HepG2 (cell line): Measurements from ENCODE around the gene A3GALT2. TPM values are rescaled to one million over a fixed set of nuclear protein-coding genes. Genes with fewer than 3 reads are reported as not detected.

Experiments used
- ATAC-seq: fragments of 200-7000 bp; cut with Tn5 transposase; 3 replicates; pipeline ENCODE4 v1.9.1; 2020; ENCODE audit warnings: mild to moderate bottlenecking, moderate library complexity
- BruUV-seq: library from RNA; stranded (reverse); fragments of 400-500 nt; replicated peaks from 2 replicates; lab custom pipeline; 2021; lab: Mats Ljungman, UMichigan
- CTCF ChIA-PET: fragments of 300-600 bp; formaldehyde crosslinking; extraction: SDS; loops from one replicate; lab custom pipeline; 2021; ENCODE audit warnings: low total read pairs, inconsistent platforms, low intra/inter-chr PET ratio; lab: Yijun Ruan, JAX
- POLR2A ChIA-PET: fragments of 350-600 bp; sonication (Branson Sonifier 250); formaldehyde crosslinking; loops from one replicate; lab custom pipeline; 2020; ENCODE audit warnings: antibody characterized with exemption, inconsistent platforms; lab: Yijun Ruan, JAX
- DNase-seq: peaks from one replicate; pipeline ENCODE4 v3.0.0-alpha.2; 2015; ENCODE audit warnings: low spot score
- FAIRE-seq: peaks from 3 replicates; lab custom pipeline; 2011; peaks lifted over from hg19 to GRCh38; lab: Jason Lieb, UNC
- H2AFZ ChIP-seq: one replicate; pipeline ENCODE4 v1.6.1; 2011; ENCODE audit warnings: low read length, inconsistent platforms
- H3K27ac ChIP-seq: fragments of 300-600 bp; 3 replicates; pipeline ENCODE4 v1.8.0; 2011; ENCODE audit warnings: mixed run types, mild to moderate bottlenecking, mixed read lengths, low read length, inconsistent platforms; ENCODE audit not compliant: insufficient read depth; ENCODE audit errors: extremely low read length
- H3K27me3 ChIP-seq, 2 experiments: fragments of 200-600 bp in 1 of 2; 2 replicates in 1 of 2; 3 replicates in 1 of 2; pipeline versions ENCODE4 v1.6.0 to v1.8.0; 2011; ENCODE audit warnings: low read length in 2 of 2, mild to moderate bottlenecking in 2 of 2, moderate library complexity in 2 of 2, inconsistent platforms in 1 of 2; ENCODE audit not compliant: insufficient read depth in 2 of 2, control insufficient read depth in 1 of 2
- H3K36me3 ChIP-seq, 2 experiments: fragments of 200-600 bp in 1 of 2; replicated peaks in 1 of 2; 2 replicates in 1 of 2; 3 replicates in 1 of 2; pipeline versions ENCODE4 v1.5.1 to v1.8.0; 2011; ENCODE audit warnings: low read length in 2 of 2, inconsistent platforms in 1 of 2; ENCODE audit not compliant: insufficient read depth in 2 of 2, control insufficient read depth in 1 of 2
- H3K4me1 ChIP-seq: 2 replicates; pipeline ENCODE4 v1.5.1; 2012; ENCODE audit warnings: low read length, inconsistent platforms; ENCODE audit not compliant: insufficient read depth
- H3K4me2 ChIP-seq: 2 replicates; pipeline ENCODE4 v1.6.0; 2011; ENCODE audit warnings: low read depth, low read length, inconsistent platforms
- H3K4me3 ChIP-seq, 3 experiments: fragments of 200-600 bp in 1 of 3; sonication (generic), shearing (Covaris generic) in 1 of 3; replicated peaks in 1 of 3; 2 replicates each; pipeline ENCODE4 v1.5.1; 2011 to 2016; ENCODE audit warnings: low read length in 3 of 3, inconsistent platforms in 2 of 3, low read depth in 2 of 3, mild to moderate bottlenecking in 2 of 3, control low read depth in 1 of 3, mixed read lengths in 1 of 3; ENCODE audit not compliant: insufficient read depth in 1 of 3
- H3K79me2 ChIP-seq: one replicate; pipeline ENCODE4 v1.6.1; 2011; ENCODE audit warnings: low read length, inconsistent platforms; ENCODE audit not compliant: insufficient read depth
- H3K9ac ChIP-seq: 2 replicates; pipeline ENCODE4 v1.6.0; 2011; ENCODE audit warnings: mild to moderate bottlenecking, low read depth, low read length, inconsistent platforms; ENCODE audit not compliant: insufficient read depth
- H3K9me3 ChIP-seq: 2 replicates; pipeline ENCODE4 v1.5.1; 2012; ENCODE audit warnings: mild to moderate bottlenecking, low read length
- H4K20me1 ChIP-seq: 2 replicates; pipeline ENCODE4 v1.6.0; 2011; ENCODE audit warnings: inconsistent platforms, mild to moderate bottlenecking, low read length, moderate library complexity; ENCODE audit not compliant: insufficient read depth
- CCDC6 ChIP-seq: sonication (generic); formaldehyde crosslinking; IDR thresholded peaks from 2 replicates; pipeline ENCODE4 v1.8.1; 2022; ENCODE audit warnings: mild to moderate bottlenecking, missing genetic modification reagents, moderate library complexity
- HMG20A ChIP-seq: IDR thresholded peaks from 2 replicates; pipeline ENCODE4 v1.6.1; 2016; ENCODE audit warnings: borderline replicate concordance
- NR2F1 ChIP-seq, 2 experiments: fragments of 450-650 bp in 1 of 2; formaldehyde crosslinking in 1 of 2; IDR thresholded peaks; 2 replicates each; pipeline versions ENCODE4 v1.5.0 to v1.6.1; 2016 to 2020; ENCODE audit warnings: mild to moderate bottlenecking in 1 of 2, missing compliant biosample characterization in 1 of 2, missing genetic modification reagents in 1 of 2, moderate library complexity in 1 of 2
- ZHX1 ChIP-seq: sonication (generic); formaldehyde crosslinking; IDR thresholded peaks from 2 replicates; pipeline ENCODE4 v1.8.1; 2022; ENCODE audit warnings: low read depth, mild to moderate bottlenecking, missing genetic modification reagents
- ZNF234 ChIP-seq: sonication (generic); formaldehyde crosslinking; conservative IDR thresholded peaks from 2 replicates; pipeline ENCODE4 v1.5.1; 2020; ENCODE audit warnings: mild to moderate bottlenecking, missing genetic modification reagents
- ZNF280B ChIP-seq: sonication (generic); formaldehyde crosslinking; IDR thresholded peaks from 2 replicates; pipeline ENCODE4 v1.5.0; 2020; ENCODE audit warnings: missing genetic modification reagents, mild to moderate bottlenecking, borderline replicate concordance
- ZNF574 ChIP-seq: sonication (generic); formaldehyde crosslinking; IDR thresholded peaks from 2 replicates; pipeline ENCODE4 v1.4.0; 2020; ENCODE audit warnings: missing genetic modification reagents
- ZSCAN9 ChIP-seq: IDR thresholded peaks from 2 replicates; pipeline ENCODE4 v1.6.1; 2016; ENCODE audit warnings: borderline replicate concordance
- WGBS: methylation state at CpG from one replicate; pipeline ENCODE4 v1.1.6; 2017; ENCODE audit warnings: low lambda C conversion rate; 5-methylcytosine and 5-hydroxymethylcytosine counted together
- in situ Hi-C: cut with HindIII; loops from 2 replicates; pipeline ENCODE4 v1.10.0; 2017; ENCODE audit warnings: low pct_unique_long_range_greater_than_20kb; ENCODE audit not compliant: extremely low pct_ligation_motif_present
- intact Hi-C: fragments of 100-400 bp; cut with micrococcal nuclease; formaldehyde crosslinking; loops from one replicate; pipeline ENCODE4 v1.10.0; 2022; ENCODE audit not compliant: unreplicated experiment
- polyA plus RNA-seq, 8 experiments: library from polyadenylated mRNA; depleted of rRNA in 3 of 8; stranded (reverse) in 7 of 8; unstranded in 1 of 8; fragments of >200 nt; fragmentation: Illumina TruSeq in 4 of 8; extraction: Trizol in 4 of 8; gene quantifications; 2 replicates each; pipeline versions ENCODE4 v1.2.1 to v1.2.3, GENCODE V29; 2011 to 2016; ENCODE audit warnings: low read depth in 4 of 8, missing spikeins in 1 of 8, mixed read lengths in 1 of 8; ENCODE audit not compliant: insufficient read depth in 1 of 8
- total RNA-seq, 5 experiments: library from RNA; depleted of rRNA; stranded (reverse); fragments of >200 nt; fragmentation: Illumina TruSeq; extraction: Trizol; gene quantifications; 2 replicates each; pipeline ENCODE4 v1.2.3, GENCODE V29; 2016; ENCODE audit warnings: low read depth in 1 of 5
- TF ChIP-seq, protein P1 (sequence below), 2 experiments: IDR thresholded peaks; 2 replicates each; pipeline ENCODE4 v1.6.1; 2011 to 2012; ENCODE audit warnings: low read length in 2 of 2, borderline replicate concordance in 1 of 2, low read depth in 1 of 2, mild to moderate bottlenecking in 1 of 2, moderate library complexity in 1 of 2

A3GALT2 gene
- total and polyA plus RNA-seq, 2 of the 13 experiments (the other 11 are each of a cell fraction or from before 2014, with no cell fraction given) = not detected

- 0% methylated on average over 7 of the region's 19 CpGs for WGBS
- DNase-seq (peak; percentile 52), ATAC-seq (peak; percentile 34), FAIRE-seq (peak; percentile 21)
- Histone ChIP-seq H3K4me1 (peaks cover 53% of the 10 kb centered on the region), H3K4me3 (peak overlapping the region; percentile 72 to 98 (median 86)), H3K9ac (peak overlapping the region; percentile 90), H3K4me2 (peak overlapping the region; percentile 95), H3K9me3 (no peaks in the 10 kb centered on the region), H3K79me2 (peaks cover 50% of the 10 kb centered on the region), H2AFZ (no peak overlapping the region), H3K27ac (peak overlapping the region; percentile 97), H4K20me1 (peaks cover 13% of the 10 kb centered on the region), H3K36me3 (peaks cover 2 to 5% of the 10 kb centered on the region in 2 experiments; a peak in 2 of 5 replicates), H3K27me3 (no peaks in the 10 kb centered on the region; a peak in 1 of 5 replicates)
- intact Hi-C loops = loop anchor here (5.0 to 10.0 kb wide), 2 partner anchors 41 to 133 kb away; no protein-coding TSS in a partner anchor
- in situ Hi-C loops = no loop called here
- ChIA-PET POLR2A (interaction anchor here (0.5 to 1.9 kb wide), 16 partner anchors 8 to 131 kb away, joined by 3 to 10 read pairs (median 5); partner anchors contain the start of gene A3GALT2), CTCF (no interaction called here)
- TSS peak; percentile 86 for BruUV-seq
- peak in 1 of 2 experiments; percentile 53; a peak in 1 of 4 replicates for TF ChIP-seq NR2F1 (CRISPR knock-in tag; IDR thresholded peaks at IDR 0.05)
- peak; percentile 28; the same call in 1 of the 2 replicates for TF ChIP-seq ZNF574 (CRISPR knock-in tag)
- TF ChIP-seq, protein P1, sequence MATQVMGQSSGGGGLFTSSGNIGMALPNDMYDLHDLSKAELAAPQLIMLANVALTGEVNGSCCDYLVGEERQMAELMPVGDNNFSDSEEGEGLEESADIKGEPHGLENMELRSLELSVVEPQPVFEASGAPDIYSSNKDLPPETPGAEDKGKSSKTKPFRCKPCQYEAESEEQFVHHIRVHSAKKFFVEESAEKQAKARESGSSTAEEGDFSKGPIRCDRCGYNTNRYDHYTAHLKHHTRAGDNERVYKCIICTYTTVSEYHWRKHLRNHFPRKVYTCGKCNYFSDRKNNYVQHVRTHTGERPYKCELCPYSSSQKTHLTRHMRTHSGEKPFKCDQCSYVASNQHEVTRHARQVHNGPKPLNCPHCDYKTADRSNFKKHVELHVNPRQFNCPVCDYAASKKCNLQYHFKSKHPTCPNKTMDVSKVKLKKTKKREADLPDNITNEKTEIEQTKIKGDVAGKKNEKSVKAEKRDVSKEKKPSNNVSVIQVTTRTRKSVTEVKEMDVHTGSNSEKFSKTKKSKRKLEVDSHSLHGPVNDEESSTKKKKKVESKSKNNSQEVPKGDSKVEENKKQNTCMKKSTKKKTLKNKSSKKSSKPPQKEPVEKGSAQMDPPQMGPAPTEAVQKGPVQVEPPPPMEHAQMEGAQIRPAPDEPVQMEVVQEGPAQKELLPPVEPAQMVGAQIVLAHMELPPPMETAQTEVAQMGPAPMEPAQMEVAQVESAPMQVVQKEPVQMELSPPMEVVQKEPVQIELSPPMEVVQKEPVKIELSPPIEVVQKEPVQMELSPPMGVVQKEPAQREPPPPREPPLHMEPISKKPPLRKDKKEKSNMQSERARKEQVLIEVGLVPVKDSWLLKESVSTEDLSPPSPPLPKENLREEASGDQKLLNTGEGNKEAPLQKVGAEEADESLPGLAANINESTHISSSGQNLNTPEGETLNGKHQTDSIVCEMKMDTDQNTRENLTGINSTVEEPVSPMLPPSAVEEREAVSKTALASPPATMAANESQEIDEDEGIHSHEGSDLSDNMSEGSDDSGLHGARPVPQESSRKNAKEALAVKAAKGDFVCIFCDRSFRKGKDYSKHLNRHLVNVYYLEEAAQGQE (IDR thresholded peaks at IDR 0.05; ENCODE audit: borderline replicate concordance in 1 of 2, low read depth in 1 of 2, low read length in 2 of 2) = peak in 1 of 2 experiments; percentile 34; a peak in 1 of 4 replicates
- peak; percentile 72; the same call in 1 of the 2 replicates for TF ChIP-seq ZNF280B (CRISPR knock-in tag)
- TF ChIP-seq CCDC6 (CRISPR knock-in tag) = 0 out of 2 replicates have a peak, but pooled peaks have one; percentile 16
- TF ChIP-seq ZHX1 (CRISPR knock-in tag) = no peak
- 0 out of 2 replicates have a peak, but pooled peaks have one; percentile 8 for TF ChIP-seq ZSCAN9 (CRISPR knock-in tag)
- TF ChIP-seq ZNF234 (CRISPR knock-in tag) = 0 out of 2 replicates have a peak, but pooled peaks have one; percentile 40
- TF ChIP-seq HMG20A = peak; percentile 25; the same call in 1 of the 2 replicates
These were observed 62.9 kb downstream of the A3GALT2 start for GRCh38 chr1:33257772-33258712.
